ENCODE measurements around the gene TCEAL6. TPM values are rescaled to one million over a fixed set of nuclear protein-coding genes. Genes with fewer than 3 reads are reported as not detected.

Gene TCEAL6
- total RNA-seq, 4 donors from 2014 or later, result not detected

DNA sequence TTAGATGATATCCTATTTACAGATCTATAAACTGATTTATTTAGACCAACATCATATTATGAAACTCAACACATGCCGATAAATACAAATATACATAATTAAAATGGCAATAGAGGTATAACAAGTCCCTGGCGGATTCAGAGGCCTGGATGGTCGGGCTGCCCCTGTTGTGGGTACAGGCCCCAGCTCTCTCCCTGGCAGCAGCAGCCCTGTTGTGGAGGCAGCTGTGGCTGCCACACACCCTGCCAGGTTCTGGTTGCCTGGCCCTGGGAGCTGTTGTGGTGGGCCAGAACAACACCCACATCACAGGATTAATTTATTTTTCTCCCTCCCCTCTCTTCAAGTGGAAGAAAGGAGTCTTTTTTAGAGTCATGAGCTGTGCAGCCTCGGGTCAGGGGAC, 28.9 kb downstream of the TCEAL6 start:
- WGBS, 2 donors, result 67 to 70% methylated on average over 4 of the region's 4 CpGs
- intact Hi-C loops (cut with DNase I; ENCODE audit: low total_unique reads), result no loop called here
- H3K4me3 ChIP-seq (ENCODE audit: low read depth, poor library complexity, severe bottlenecking), result no peak overlapping the region
- TF ChIP-seq POLR2A (IDR thresholded peaks at IDR 0.05), result no peak
- no peak for TF ChIP-seq CTCF (IDR thresholded peaks at IDR 0.05)
- DNase-seq (ENCODE audit: low spot score in 2 of 2), result no peak

Other genes starting within 250 kb of the TCEAL6 start
- gene ZMAT1, start 210.5 kb downstream of the TCEAL6 start, total RNA-seq, result 1 to 10 TPM; 2.2 to 2.8 (median 2.6) TPM
- 1 to 10 TPM in 2 of 4 donors, under 1 TPM in 2; 0.32 to 1.6 (median 0.84) TPM for gene TCEAL2, start 16.8 kb downstream of the TCEAL6 start, total RNA-seq
- gene BEX5, start 13.5 kb upstream of the TCEAL6 start, total RNA-seq, result 1 to 10 TPM; 1.3 to 6.4 (median 3.0) TPM
- not detected for gene TCP11X1, start 72.8 kb upstream of the TCEAL6 start, total RNA-seq
- gene NXF2, start 104.7 kb upstream of the TCEAL6 start, total RNA-seq, result not detected